ENCODE measurements around the gene CMIP.
"Not testable (repeated sequence)": the region's sequence is repeated elsewhere in the genome, so short reads cannot be mapped to it uniquely, and the experiment has no call there.

CMIP gene

DNA sequence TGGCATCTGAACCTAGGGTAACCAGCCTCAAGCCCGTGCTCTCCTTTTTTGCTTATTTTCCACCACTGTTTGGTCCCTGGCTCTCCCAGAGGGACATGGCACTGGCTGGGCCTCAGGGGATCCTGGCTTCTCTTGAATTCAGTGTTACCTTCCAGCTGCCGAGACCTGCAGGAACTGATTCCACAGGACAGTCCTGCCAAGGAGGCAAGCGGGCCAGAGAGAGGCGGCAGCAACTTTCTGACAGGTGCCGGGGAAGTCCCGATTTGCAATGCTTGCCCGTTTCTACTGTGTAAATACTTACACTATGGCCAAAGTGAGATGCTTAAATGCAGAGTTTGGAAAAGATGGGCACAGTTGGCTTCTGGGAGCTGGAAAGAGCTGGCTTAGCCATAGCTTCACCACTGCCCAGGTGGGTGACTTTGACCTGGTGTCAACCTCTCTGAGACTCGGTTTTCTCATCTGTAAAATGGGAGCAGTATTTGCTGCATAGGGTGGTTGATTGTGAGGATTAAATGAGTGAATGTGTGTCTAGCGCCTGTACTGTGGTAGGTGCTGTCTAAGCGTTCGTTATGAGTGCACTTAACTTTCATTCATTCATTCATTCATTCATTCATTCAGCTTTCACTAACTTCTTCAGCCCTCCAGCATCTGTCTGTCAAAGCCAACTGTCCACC is 124.9 kb downstream of the CMIP start:
- Histone ChIP-seq H3K27me3 (ENCODE audit: insufficient read depth, low read length) (no peaks in the 10 kb centered on the region), H3K4me3 (ENCODE audit: low read length) (no peak overlapping the region), H3K9me3 (ENCODE audit: insufficient read depth, low read depth, low read length) (no peaks in the 10 kb centered on the region), H3K36me3 (ENCODE audit: insufficient read depth, low read depth, low read length) (no peaks in the 10 kb centered on the region), H3K4me1 (ENCODE audit: insufficient read depth, low read length) (peaks cover 9% of the 10 kb centered on the region; the same call in 1 of the 2 replicates), H3K9ac (ENCODE audit: low read depth, low read length) (no peak overlapping the region), H3K27ac (ENCODE audit: low read length) (no peak overlapping the region)

GRCh38 chr16:81570151-81570846 is 125.7 kb downstream of the CMIP start:
- no peak overlapping the region for H3K4me3 ChIP-seq (ENCODE audit: low read length)
- H3K27me3 ChIP-seq (ENCODE audit: insufficient read depth, low read length): no peaks in the 10 kb centered on the region
- H3K27ac ChIP-seq (ENCODE audit: low read length): no peak overlapping the region
- no peaks in the 10 kb centered on the region for H3K9me3 ChIP-seq (ENCODE audit: insufficient read depth, low read depth, low read length)
- H3K9ac ChIP-seq (ENCODE audit: low read depth, low read length): no peak overlapping the region
- peaks cover 9% of the 10 kb centered on the region; the same call in 1 of the 2 replicates for H3K4me1 ChIP-seq (ENCODE audit: insufficient read depth, low read length)
- H3K36me3 ChIP-seq (ENCODE audit: insufficient read depth, low read depth, low read length): no peaks in the 10 kb centered on the region

DNA sequence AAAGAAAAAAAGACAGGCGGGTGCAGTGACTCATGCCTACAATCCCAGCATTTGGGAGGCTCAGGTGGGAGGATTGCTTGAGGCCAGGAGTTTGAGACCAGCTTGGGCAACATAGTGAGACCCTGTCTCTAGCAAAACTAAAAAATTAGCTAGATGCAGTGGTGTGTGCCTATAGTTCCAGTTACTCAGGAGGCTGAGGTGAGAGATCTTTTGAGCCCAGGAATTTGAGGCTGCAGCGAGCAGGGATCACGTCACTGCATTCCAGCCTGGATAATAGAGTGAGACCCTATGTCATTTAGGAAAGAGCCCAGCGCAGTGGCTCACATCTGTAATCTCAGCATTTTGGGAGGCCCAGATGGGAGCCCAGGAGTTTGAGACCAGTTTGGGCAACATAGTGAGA is 126.6 kb downstream of the CMIP start:
- Histone ChIP-seq H3K27me3 (ENCODE audit: insufficient read depth, low read length) (no peaks in the 10 kb centered on the region), H3K27ac (ENCODE audit: low read length) (no peak overlapping the region), H3K4me1 (ENCODE audit: insufficient read depth, low read length) (peaks cover 9% of the 10 kb centered on the region; the same call in 1 of the 2 replicates), H3K4me3 (ENCODE audit: low read length) (no peak overlapping the region), H3K9ac (ENCODE audit: low read depth, low read length) (no peak overlapping the region), H3K36me3 (ENCODE audit: insufficient read depth, low read depth, low read length) (no peaks in the 10 kb centered on the region), H3K9me3 (ENCODE audit: insufficient read depth, low read depth, low read length) (no peaks in the 10 kb centered on the region)

- Histone ChIP-seq H3K36me3 (ENCODE audit: insufficient read depth, low read depth, low read length) (no peaks in the 10 kb centered on the region), H3K4me3 (ENCODE audit: low read length) (no peak overlapping the region), H3K9me3 (ENCODE audit: insufficient read depth, low read depth, low read length) (no peaks in the 10 kb centered on the region), H3K27ac (ENCODE audit: low read length) (no peak overlapping the region), H3K4me1 (ENCODE audit: insufficient read depth, low read length) (peaks cover 9% of the 10 kb centered on the region; the same call in 1 of the 2 replicates), H3K27me3 (ENCODE audit: insufficient read depth, low read length) (no peaks in the 10 kb centered on the region), H3K9ac (ENCODE audit: low read depth, low read length) (no peak overlapping the region)
Measured at GRCh38 chr16:81571592-81572385, 127.2 kb downstream of the CMIP start.

DNA sequence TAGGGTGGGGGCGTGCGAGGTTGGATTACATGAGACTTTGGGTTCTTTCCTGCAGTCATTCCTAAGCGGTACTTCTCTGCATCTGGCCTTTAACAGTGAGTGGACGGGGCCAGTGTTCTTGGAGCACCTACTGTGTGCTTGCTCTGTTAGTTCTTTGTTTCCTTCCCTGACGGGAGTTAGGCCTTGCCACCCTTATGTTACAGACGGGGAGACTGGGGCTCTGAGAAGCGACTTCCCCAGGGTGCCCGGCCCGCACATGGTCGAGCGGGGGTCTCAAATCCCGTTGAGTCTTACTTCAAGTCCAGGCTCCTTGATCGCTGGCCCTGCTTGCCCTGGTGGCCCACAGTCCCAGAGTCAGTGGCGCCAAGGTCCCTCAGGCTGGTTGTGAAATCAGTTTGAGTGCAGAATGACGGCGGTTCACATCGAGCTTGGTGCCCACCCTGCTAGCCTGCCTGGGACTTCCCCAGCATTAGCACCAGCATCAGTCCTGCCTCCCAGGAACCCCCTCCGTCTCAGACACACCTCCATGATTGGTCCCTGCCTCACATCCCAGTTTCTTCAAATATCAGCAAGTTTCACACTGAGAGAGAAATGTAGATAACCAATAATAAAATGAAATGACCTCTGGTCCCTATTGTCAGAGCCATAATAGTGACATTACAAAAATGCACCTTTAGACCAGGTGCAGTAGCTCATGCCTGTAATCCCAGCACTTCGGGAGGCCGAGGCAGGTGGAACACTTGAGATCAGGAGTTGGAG is 128.0 kb downstream of the CMIP start:
- Histone ChIP-seq H3K4me1 (ENCODE audit: insufficient read depth, low read length) (peaks cover 9% of the 10 kb centered on the region; the same call in 1 of the 2 replicates), H3K27ac (ENCODE audit: low read length) (no peak overlapping the region), H3K4me3 (ENCODE audit: low read length) (no peak overlapping the region), H3K36me3 (ENCODE audit: insufficient read depth, low read depth, low read length) (no peaks in the 10 kb centered on the region), H3K27me3 (ENCODE audit: insufficient read depth, low read length) (no peaks in the 10 kb centered on the region), H3K9me3 (ENCODE audit: insufficient read depth, low read depth, low read length) (no peaks in the 10 kb centered on the region), H3K9ac (ENCODE audit: low read depth, low read length) (no peak overlapping the region)

DNA sequence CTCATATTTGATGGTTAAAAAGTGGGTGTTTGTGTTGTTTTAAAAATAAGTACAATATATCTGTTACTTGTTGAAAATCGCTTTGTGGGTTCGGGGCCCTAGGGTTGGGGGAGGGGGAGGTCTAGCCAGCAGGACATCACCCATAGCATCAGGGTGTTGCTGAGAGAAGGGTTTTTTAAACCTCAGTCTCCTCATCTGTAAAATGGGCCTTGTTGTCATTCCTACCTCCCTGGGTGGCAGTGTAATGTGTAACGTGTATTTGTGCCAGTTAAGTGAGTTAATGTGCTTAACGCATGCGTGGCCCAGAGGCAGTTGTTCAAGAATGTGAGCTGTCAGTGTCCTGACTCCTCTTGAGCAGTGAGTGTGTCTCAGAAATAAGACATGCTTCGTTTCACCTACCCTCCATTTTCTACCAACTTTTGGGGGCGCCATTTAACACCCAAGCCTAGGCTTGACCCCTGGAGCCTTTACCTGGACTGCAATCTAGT is 129.0 kb downstream of the CMIP start:
- peaks cover 9% of the 10 kb centered on the region; the same call in 1 of the 2 replicates for H3K4me1 ChIP-seq (ENCODE audit: insufficient read depth, low read length)
- H3K9me3 ChIP-seq (ENCODE audit: insufficient read depth, low read depth, low read length): no peaks in the 10 kb centered on the region
- no peak overlapping the region for H3K9ac ChIP-seq (ENCODE audit: low read depth, low read length)
- H3K4me3 ChIP-seq (ENCODE audit: low read length): no peak overlapping the region
- H3K27me3 ChIP-seq (ENCODE audit: insufficient read depth, low read length): no peaks in the 10 kb centered on the region
- no peak overlapping the region for H3K27ac ChIP-seq (ENCODE audit: low read length)
- H3K36me3 ChIP-seq (ENCODE audit: insufficient read depth, low read depth, low read length): no peaks in the 10 kb centered on the region

DNA sequence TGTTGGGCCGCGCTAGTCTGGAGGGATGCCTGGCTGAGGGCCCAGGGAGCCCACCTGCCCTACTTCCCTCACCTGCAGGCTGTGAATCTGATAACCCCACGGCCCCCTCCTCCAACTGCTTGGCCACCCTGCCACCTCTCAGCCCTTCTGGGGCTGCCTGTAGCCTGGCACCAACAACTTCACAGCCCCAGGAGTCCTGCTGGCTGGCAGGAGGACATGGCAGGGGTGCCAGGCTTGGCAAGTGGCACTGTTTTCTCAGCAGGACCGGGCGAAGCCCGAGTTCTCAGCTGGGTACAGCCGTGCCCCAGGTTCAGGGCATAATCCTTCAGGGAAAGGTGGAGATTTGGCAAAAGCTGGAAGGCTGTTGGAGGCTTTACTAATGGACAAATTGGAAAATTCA is 129.6 kb downstream of the CMIP start:
- Histone ChIP-seq H3K9ac (ENCODE audit: low read depth, low read length) (no peak overlapping the region), H3K27me3 (ENCODE audit: insufficient read depth, low read length) (no peaks in the 10 kb centered on the region), H3K36me3 (ENCODE audit: insufficient read depth, low read depth, low read length) (no peaks in the 10 kb centered on the region), H3K9me3 (ENCODE audit: insufficient read depth, low read depth, low read length) (no peaks in the 10 kb centered on the region), H3K4me3 (ENCODE audit: low read length) (no peak overlapping the region), H3K27ac (ENCODE audit: low read length) (no peak overlapping the region), H3K4me1 (ENCODE audit: insufficient read depth, low read length) (peaks cover 9% of the 10 kb centered on the region; the same call in 1 of the 2 replicates)

DNA sequence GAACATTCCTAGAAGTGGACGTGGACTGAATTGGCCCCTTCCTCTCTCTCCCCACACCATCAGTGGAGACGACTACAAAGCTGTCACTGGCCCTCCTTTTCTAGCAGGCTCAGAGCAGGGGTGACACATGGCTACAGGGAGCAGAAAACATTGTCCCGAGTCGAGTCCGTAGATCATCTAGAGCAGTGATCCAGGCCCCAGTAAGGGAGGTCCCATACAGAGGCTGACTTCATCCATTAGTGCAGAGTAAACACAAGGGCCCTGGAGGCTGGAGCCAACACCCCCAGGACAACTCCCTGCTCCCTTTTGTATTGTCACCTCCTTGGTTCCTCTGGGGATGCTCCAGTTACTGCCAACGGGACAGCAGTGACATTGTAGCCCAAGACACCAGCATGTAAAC is 130.7 kb downstream of the CMIP start:
- peaks cover 2% of the 10 kb centered on the region; the same call in 1 of the 2 replicates for H3K4me1 ChIP-seq (ENCODE audit: insufficient read depth, low read length)
- H3K9ac ChIP-seq (ENCODE audit: low read depth, low read length): no peak overlapping the region
- no peaks in the 10 kb centered on the region for H3K9me3 ChIP-seq (ENCODE audit: insufficient read depth, low read depth, low read length)
- no peaks in the 10 kb centered on the region for H3K27me3 ChIP-seq (ENCODE audit: insufficient read depth, low read length)
- H3K36me3 ChIP-seq (ENCODE audit: insufficient read depth, low read depth, low read length): no peaks in the 10 kb centered on the region
- no peak overlapping the region for H3K27ac ChIP-seq (ENCODE audit: low read length)
- no peak overlapping the region for H3K4me3 ChIP-seq (ENCODE audit: low read length)

- H3K27me3 ChIP-seq (ENCODE audit: insufficient read depth, low read length): no peaks in the 10 kb centered on the region
- no peaks in the 10 kb centered on the region for H3K4me1 ChIP-seq (ENCODE audit: insufficient read depth, low read length)
- no peaks in the 10 kb centered on the region for H3K36me3 ChIP-seq (ENCODE audit: insufficient read depth, low read depth, low read length)
- no peaks in the 10 kb centered on the region for H3K9me3 ChIP-seq (ENCODE audit: insufficient read depth, low read depth, low read length)
- H3K9ac ChIP-seq (ENCODE audit: low read depth, low read length): no peak overlapping the region
- H3K4me3 ChIP-seq (ENCODE audit: low read length): no peak overlapping the region
- H3K27ac ChIP-seq (ENCODE audit: low read length): no peak overlapping the region
Measured at GRCh38 chr16:81575834-81576233, 131.2 kb downstream of the CMIP start.

DNA sequence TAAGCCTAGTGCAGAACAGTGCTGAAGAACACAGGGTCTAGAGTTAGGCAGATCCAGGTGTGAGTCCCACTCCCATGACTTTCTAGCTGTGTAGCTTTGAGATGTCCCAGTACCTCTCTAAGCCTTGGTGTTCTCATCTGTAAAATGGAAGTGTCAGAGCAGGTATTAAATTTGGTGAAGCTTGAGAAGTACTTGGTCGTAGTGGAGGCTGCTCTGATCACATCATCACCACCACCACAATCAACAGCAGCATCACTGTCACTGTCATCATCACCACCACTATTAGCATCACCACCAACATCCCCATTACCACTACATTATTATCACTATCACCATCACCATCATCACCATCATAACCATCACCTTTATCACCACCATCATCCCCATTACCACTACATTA is 132.1 kb downstream of the CMIP start:
- Histone ChIP-seq H3K9ac (ENCODE audit: low read depth, low read length) (no peak overlapping the region), H3K4me3 (ENCODE audit: low read length) (no peak overlapping the region), H3K36me3 (ENCODE audit: insufficient read depth, low read depth, low read length) (no peaks in the 10 kb centered on the region), H3K9me3 (ENCODE audit: insufficient read depth, low read depth, low read length) (no peaks in the 10 kb centered on the region), H3K4me1 (ENCODE audit: insufficient read depth, low read length) (no peaks in the 10 kb centered on the region), H3K27me3 (ENCODE audit: insufficient read depth, low read length) (no peaks in the 10 kb centered on the region), H3K27ac (ENCODE audit: low read length) (no peak overlapping the region)

GRCh38 chr16:81577272-81577671 is 132.7 kb downstream of the CMIP start:
- not testable (repeated sequence) for H3K27ac ChIP-seq (ENCODE audit: low read length); H3K9me3 ChIP-seq (ENCODE audit: insufficient read depth, low read depth, low read length); H3K4me3 ChIP-seq (ENCODE audit: low read length); H3K4me1 ChIP-seq (ENCODE audit: insufficient read depth, low read length); H3K27me3 ChIP-seq (ENCODE audit: insufficient read depth, low read length); H3K36me3 ChIP-seq (ENCODE audit: insufficient read depth, low read depth, low read length); H3K9ac ChIP-seq (ENCODE audit: low read depth, low read length)
